Epithelial cell of esophagus (primary cell): ENCODE data around the gene WWC2.
A peak's percentile ranks its signal among the peaks of the same experiment; 100 is the strongest.

ENCODE experiments used
- DNase-seq: peaks from one replicate; pipeline ENCODE4 v3.0.0; 2010; ENCODE audit warnings: low read depth
- H3K4me3 ChIP-seq: 2 replicates; pipeline ENCODE4 v1.5.1; 2011; ENCODE audit warnings: mild to moderate bottlenecking, low read length, control low read depth
- TF ChIP-seq, protein P1 (sequence below): IDR thresholded peaks from 2 replicates; pipeline ENCODE4 v1.5.1; 2011; ENCODE audit warnings: low read depth, mild to moderate bottlenecking, low read length, control low read depth, inconsistent platforms; ENCODE audit not compliant: insufficient read depth; ENCODE audit errors: missing control alignments

The WWC2 gene

DNA sequence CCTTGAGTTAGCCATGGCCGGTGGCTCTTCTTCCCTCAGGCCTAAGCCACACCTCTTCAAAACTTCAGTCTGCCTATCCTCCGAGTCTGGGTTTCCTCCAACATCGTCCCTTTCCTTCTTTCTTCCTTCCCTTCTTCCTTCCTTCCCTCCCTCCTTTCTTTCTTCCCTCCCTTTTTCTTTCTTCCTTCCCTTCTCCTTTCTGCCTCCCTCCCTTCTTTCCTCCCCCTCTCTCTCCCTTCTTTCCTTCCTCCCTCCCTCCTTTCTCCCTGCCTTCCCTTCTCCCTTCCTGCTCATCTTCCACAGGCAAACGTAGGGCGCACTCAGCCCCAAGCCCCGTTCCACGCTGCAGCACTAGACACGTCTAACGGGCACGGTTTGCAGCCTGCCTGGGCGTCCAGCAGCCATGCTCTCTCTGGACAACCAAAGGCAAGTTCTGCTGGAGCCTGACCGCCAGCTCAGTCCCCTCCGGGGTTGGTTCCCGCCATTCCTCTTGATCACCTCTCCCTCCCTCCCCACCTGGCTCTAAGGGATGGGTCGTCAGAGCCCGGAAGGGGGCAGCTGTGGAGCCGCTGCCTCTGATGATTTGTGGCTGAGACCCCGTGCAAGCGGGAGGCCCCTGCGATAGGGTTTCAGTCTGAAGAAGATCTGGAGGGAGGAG lies 257.2 kb downstream of the WWC2 start:
- no peak overlapping the region for H3K4me3 ChIP-seq
- TF ChIP-seq, protein P1, sequence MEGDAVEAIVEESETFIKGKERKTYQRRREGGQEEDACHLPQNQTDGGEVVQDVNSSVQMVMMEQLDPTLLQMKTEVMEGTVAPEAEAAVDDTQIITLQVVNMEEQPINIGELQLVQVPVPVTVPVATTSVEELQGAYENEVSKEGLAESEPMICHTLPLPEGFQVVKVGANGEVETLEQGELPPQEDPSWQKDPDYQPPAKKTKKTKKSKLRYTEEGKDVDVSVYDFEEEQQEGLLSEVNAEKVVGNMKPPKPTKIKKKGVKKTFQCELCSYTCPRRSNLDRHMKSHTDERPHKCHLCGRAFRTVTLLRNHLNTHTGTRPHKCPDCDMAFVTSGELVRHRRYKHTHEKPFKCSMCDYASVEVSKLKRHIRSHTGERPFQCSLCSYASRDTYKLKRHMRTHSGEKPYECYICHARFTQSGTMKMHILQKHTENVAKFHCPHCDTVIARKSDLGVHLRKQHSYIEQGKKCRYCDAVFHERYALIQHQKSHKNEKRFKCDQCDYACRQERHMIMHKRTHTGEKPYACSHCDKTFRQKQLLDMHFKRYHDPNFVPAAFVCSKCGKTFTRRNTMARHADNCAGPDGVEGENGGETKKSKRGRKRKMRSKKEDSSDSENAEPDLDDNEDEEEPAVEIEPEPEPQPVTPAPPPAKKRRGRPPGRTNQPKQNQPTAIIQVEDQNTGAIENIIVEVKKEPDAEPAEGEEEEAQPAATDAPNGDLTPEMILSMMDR = no peak
- no peak for DNase-seq

DNA sequence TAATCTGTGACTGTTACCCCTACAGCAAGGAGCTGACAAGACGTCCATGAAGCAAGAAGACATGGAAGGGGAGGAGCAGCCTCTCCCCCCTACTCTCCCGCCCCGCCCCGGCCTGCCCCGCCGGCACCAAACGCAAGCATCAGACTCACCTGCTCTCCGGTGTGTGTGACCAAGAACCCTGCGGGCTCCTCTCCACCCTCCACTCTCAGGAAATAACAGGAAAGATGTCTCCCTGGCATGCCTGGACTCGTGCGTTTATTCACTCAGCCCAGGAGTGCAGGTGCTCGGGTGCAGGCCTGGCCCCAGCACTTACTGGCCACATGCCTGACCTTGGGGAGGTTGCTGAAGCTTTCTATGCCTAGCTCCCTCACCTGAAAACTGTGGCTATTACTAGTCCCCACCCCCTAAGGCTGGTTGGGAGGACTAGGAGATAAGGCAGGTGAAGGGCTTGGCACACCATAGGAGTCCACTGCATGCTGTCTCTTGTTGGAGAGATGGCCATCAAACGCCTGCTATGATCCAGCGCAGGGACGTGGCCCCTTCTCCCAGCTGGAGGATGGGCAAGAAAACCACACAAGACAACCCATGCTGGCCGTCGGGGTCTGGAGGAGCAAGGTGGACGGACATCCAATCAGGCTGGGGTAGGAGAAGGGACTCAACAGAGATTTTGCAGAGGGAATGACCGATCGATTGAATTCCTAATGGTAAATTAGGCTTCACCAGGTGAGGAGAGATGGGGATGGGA lies 258.0 kb downstream of the WWC2 start:
- DNase-seq = peak; percentile 98
- no peak overlapping the region for H3K4me3 ChIP-seq
- TF ChIP-seq, protein P1 = no peak

DNA sequence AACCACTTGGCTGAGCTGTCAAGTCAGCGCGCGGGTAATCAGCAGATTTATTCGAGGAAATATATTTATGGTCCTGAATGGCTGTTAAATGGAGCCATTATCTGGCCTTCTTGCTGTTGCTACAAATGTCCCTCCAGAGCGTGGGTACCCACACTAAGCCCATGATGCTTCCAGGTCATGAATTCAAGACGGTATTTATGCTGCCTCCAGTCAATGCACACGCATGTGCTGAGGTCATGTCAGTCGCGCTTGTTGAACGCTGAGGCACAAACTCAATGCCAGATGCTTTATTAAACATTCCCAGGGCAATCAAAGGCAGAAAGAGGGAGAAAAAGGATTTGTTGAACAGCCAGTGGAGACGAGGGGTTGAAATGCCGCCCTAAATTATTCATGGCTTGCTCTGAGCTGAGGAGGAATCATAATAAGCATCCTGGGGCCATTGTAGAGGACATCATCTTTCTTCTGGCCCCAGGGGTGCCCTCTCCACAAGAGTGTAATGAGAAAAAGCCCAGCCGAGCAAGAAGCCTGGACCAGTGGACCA lies 259.2 kb downstream of the WWC2 start:
- DNase-seq = no peak
- TF ChIP-seq, protein P1 = no peak
- no peak overlapping the region for H3K4me3 ChIP-seq

DNA sequence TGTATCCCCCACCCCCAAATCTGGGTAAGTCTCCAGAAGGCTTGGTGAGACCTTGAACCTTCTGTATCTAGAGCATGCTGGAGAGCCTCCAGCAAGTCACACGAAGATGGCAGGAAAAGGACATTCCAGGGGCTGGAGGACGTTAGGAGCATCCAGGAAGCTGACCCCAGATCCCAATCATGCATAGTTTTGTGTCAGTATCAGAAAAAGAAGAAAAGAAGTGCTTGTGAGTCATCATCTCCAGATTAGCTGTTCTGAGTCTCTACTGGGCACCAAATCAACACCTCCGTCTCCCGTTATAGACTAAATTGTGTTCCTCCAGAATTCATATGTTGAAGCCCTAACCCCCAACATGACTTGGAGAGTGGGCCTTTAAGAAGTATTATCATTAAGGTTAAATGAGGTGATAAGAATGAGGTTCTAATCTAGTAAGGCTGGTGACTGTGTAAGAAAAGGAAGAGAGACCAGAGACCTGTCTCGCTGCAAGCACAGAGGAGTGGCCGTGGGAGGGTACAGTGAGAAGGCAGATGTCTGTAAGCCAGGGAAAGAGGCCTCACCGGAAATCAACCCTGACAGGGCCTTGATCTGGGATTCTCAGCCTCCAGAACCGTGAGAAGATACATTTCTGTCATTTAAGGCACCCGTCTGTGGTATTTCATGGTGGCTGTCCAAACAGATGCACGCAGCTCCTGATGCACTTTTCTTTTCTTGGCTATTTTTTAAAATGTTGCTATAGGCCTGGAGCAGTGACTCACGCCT lies 261.3 kb downstream of the WWC2 start:
- TF ChIP-seq, protein P1 = no peak
- peak; percentile 39 for DNase-seq
- no peak overlapping the region for H3K4me3 ChIP-seq

DNA sequence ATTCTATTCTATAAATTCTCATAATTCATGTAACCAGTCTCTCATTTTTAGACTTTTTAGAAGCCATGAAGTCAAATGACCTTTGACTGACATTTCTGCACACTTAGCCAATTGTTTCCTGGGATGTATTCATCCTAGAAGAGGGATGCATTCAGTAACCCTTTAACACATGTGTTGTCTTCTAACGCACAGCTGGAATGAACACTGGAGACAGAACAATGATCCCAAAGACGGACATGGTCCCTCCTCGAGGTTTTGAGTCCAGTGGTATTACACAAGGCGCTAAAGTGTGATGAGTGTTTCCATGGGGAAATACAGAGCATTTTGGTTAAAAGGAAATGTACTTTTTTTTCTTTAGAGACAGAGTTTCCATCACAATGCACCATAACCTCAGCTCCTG lies 263.0 kb downstream of the WWC2 start:
- H3K4me3 ChIP-seq = no peak overlapping the region
- TF ChIP-seq, protein P1 = no peak
- DNase-seq = no peak

- TF ChIP-seq, protein P1 = peak; percentile 29
- DNase-seq = peak; percentile 63
- no peak overlapping the region for H3K4me3 ChIP-seq
Observed at GRCh38 chr4:183362916-183363542, 264.0 kb downstream of the WWC2 start.
